ENCODE measurements around the gene PCDHA1.

DNA sequence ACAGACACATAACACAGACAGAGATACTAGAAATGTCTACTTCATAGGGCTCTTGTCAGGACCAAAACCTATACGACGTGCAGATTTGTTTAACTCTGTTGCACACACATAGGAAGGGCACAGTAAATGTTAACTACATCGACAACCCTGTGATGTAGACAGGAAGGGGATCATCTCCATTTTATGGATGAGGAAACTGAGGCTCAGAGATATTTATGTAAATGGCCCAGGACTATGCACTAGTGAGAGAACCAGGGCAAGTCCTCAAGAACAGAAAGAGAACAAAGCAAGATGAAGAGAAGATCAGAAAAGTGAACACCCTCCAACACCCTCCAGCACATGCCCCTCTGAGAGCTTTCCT, 216.6 kb downstream of the PCDHA1 start:
- TF ChIP-seq, protein P1, sequence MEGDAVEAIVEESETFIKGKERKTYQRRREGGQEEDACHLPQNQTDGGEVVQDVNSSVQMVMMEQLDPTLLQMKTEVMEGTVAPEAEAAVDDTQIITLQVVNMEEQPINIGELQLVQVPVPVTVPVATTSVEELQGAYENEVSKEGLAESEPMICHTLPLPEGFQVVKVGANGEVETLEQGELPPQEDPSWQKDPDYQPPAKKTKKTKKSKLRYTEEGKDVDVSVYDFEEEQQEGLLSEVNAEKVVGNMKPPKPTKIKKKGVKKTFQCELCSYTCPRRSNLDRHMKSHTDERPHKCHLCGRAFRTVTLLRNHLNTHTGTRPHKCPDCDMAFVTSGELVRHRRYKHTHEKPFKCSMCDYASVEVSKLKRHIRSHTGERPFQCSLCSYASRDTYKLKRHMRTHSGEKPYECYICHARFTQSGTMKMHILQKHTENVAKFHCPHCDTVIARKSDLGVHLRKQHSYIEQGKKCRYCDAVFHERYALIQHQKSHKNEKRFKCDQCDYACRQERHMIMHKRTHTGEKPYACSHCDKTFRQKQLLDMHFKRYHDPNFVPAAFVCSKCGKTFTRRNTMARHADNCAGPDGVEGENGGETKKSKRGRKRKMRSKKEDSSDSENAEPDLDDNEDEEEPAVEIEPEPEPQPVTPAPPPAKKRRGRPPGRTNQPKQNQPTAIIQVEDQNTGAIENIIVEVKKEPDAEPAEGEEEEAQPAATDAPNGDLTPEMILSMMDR (IDR thresholded peaks at IDR 0.05) = no peak
- TF ChIP-seq POLR2A (IDR thresholded peaks at IDR 0.05) = no peak
